Ovary (tissue), 3 donors: ENCODE measurements around the gene HDHD3.

ENCODE experiments used
- CTCF ChIP-seq, 3 donors: fragments of 450-650 bp in 2 of 3; fragments of 200-600 bp in 1 of 3; IDR thresholded peaks; one replicate each; pipeline versions ENCODE4 v1.5.1 to v1.8.0; 2016 to 2022; ENCODE audit warnings: antibody characterized with exemption in 3 of 3, mild to moderate bottlenecking in 1 of 3
- POLR2A ChIP-seq: fragments of 450-650 bp; IDR thresholded peaks from one replicate; pipeline ENCODE4 v1.6.1; 2017; ENCODE audit warnings: antibody characterized with exemption, mild to moderate bottlenecking, moderate library complexity
- donor health status: DM: no; HTN: no; CAD: no.

GRCh38 chr9:113403646-113404045 lies 26.9 kb upstream of the HDHD3 start:
- TF ChIP-seq CTCF (IDR thresholded peaks at IDR 0.05), result no peak
- no peak for TF ChIP-seq POLR2A
